ENCODE results near the gene HMGN2.

Gene HMGN2

GRCh38 chr1:26483980-26484379 lies 11.7 kb downstream of the HMGN2 start:
- H3K4me2 ChIP-seq (ENCODE audit: insufficient read depth, low read length) = no peak overlapping the region
- H3K36me3 ChIP-seq (ENCODE audit: insufficient read depth, low read length) = peaks cover 6% of the 10 kb centered on the region; the same call in 1 of the 2 replicates
- H3K79me2 ChIP-seq (ENCODE audit: insufficient read depth, low read length) = no peaks in the 10 kb centered on the region
- no peaks in the 10 kb centered on the region for H3K9me3 ChIP-seq (ENCODE audit: insufficient read depth, low read length, severe bottlenecking)
- H3K9ac ChIP-seq (ENCODE audit: low read depth, low read length) = no peak overlapping the region
- no peak overlapping the region for H3K27ac ChIP-seq (ENCODE audit: low read length)
- DNase-seq (no peak), ATAC-seq (ENCODE audit: insufficient read depth, low read depth) (no peak)
- no peaks in the 10 kb centered on the region for H3K27me3 ChIP-seq (ENCODE audit: insufficient read depth, low read length, poor library complexity)
- no peaks in the 10 kb centered on the region for H3K4me1 ChIP-seq (ENCODE audit: insufficient read depth, low read length)
- H2AFZ ChIP-seq (ENCODE audit: low read depth, low read length) = no peak overlapping the region
- no peaks in the 10 kb centered on the region for H4K20me1 ChIP-seq (ENCODE audit: insufficient read depth, low read length)
- H3K4me3 ChIP-seq (ENCODE audit: low read depth in 1 of 2, low read length in 2 of 2) = no peak overlapping the region
- TF ChIP-seq, protein P1, sequence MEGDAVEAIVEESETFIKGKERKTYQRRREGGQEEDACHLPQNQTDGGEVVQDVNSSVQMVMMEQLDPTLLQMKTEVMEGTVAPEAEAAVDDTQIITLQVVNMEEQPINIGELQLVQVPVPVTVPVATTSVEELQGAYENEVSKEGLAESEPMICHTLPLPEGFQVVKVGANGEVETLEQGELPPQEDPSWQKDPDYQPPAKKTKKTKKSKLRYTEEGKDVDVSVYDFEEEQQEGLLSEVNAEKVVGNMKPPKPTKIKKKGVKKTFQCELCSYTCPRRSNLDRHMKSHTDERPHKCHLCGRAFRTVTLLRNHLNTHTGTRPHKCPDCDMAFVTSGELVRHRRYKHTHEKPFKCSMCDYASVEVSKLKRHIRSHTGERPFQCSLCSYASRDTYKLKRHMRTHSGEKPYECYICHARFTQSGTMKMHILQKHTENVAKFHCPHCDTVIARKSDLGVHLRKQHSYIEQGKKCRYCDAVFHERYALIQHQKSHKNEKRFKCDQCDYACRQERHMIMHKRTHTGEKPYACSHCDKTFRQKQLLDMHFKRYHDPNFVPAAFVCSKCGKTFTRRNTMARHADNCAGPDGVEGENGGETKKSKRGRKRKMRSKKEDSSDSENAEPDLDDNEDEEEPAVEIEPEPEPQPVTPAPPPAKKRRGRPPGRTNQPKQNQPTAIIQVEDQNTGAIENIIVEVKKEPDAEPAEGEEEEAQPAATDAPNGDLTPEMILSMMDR (IDR thresholded peaks at IDR 0.05; ENCODE audit: borderline replicate concordance, extremely low read depth, low read length, poor library complexity, severe bottlenecking) = no peak
- TF ChIP-seq EZH2 (IDR thresholded peaks at IDR 0.05; ENCODE audit: borderline replicate concordance, low read depth, low read length, severe bottlenecking) = no peak

- no peaks in the 10 kb centered on the region for H4K20me1 ChIP-seq (ENCODE audit: insufficient read depth, low read length)
- H3K27me3 ChIP-seq (ENCODE audit: insufficient read depth, low read length, poor library complexity) = no peaks in the 10 kb centered on the region
- DNase-seq = no peak
- no peak overlapping the region for H3K4me3 ChIP-seq (ENCODE audit: low read depth in 1 of 2, low read length in 2 of 2)
- H3K27ac ChIP-seq (ENCODE audit: low read length) = no peak overlapping the region
- no peaks in the 10 kb centered on the region for H3K79me2 ChIP-seq (ENCODE audit: insufficient read depth, low read length)
- H3K9ac ChIP-seq (ENCODE audit: low read depth, low read length) = no peak overlapping the region
- H3K4me1 ChIP-seq (ENCODE audit: insufficient read depth, low read length) = no peaks in the 10 kb centered on the region
- no peak for ATAC-seq (ENCODE audit: insufficient read depth, low read depth)
- TF ChIP-seq EZH2 (IDR thresholded peaks at IDR 0.05; ENCODE audit: borderline replicate concordance, low read depth, low read length, severe bottlenecking) = no peak
- TF ChIP-seq, protein P1 (IDR thresholded peaks at IDR 0.05; ENCODE audit: borderline replicate concordance, extremely low read depth, low read length, poor library complexity, severe bottlenecking) = no peak
- no peaks in the 10 kb centered on the region for H3K36me3 ChIP-seq (ENCODE audit: insufficient read depth, low read length)
- H3K9me3 ChIP-seq (ENCODE audit: insufficient read depth, low read length, severe bottlenecking) = no peaks in the 10 kb centered on the region
- H3K4me2 ChIP-seq (ENCODE audit: insufficient read depth, low read length) = no peak overlapping the region
- no peak overlapping the region for H2AFZ ChIP-seq (ENCODE audit: low read depth, low read length)
These were observed 17.9 kb downstream of the HMGN2 start for GRCh38 chr1:26490155-26490554.

GRCh38 chr1:26493267-26493666 lies 21.0 kb downstream of the HMGN2 start:
- Histone ChIP-seq H3K79me2 (ENCODE audit: insufficient read depth, low read length) (no peaks in the 10 kb centered on the region), H3K4me1 (ENCODE audit: insufficient read depth, low read length) (no peaks in the 10 kb centered on the region), H2AFZ (ENCODE audit: low read depth, low read length) (no peak overlapping the region), H3K9ac (ENCODE audit: low read depth, low read length) (no peak overlapping the region), H3K36me3 (ENCODE audit: insufficient read depth, low read length) (no peaks in the 10 kb centered on the region), H3K4me2 (ENCODE audit: insufficient read depth, low read length) (no peak overlapping the region), H3K4me3 (ENCODE audit: low read depth in 1 of 2, low read length in 2 of 2) (no peak overlapping the region), H3K9me3 (ENCODE audit: insufficient read depth, low read length, severe bottlenecking) (no peaks in the 10 kb centered on the region), H3K27ac (ENCODE audit: low read length) (no peak overlapping the region), H4K20me1 (ENCODE audit: insufficient read depth, low read length) (no peaks in the 10 kb centered on the region), H3K27me3 (ENCODE audit: insufficient read depth, low read length, poor library complexity) (no peaks in the 10 kb centered on the region)
- TF ChIP-seq, protein P1 (IDR thresholded peaks at IDR 0.05; ENCODE audit: borderline replicate concordance, extremely low read depth, low read length, poor library complexity, severe bottlenecking) = no peak
- TF ChIP-seq EZH2 (IDR thresholded peaks at IDR 0.05; ENCODE audit: borderline replicate concordance, low read depth, low read length, severe bottlenecking) = no peak
- ATAC-seq (ENCODE audit: insufficient read depth, low read depth) = no peak
- no peak for DNase-seq

DNA sequence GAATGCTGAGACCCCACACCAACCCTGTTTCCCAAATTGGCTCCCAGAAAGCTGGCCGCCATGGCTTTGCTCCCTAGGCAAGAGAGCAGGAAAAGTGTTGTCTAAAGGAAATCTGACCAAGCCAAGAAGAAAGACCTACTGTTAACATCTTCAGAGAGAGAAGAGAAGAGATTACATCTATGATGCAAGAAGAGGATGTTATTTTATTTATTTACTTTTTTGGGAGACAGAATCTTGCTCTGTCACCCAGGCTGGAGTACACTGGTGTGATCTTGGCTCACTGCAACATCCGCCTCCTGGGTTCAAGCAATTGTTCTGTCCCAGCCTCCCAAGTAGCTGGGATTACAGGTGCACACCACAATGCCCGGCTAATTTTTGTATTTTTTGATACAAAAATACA lies 21.7 kb downstream of the HMGN2 start:
- no peak overlapping the region for H3K9ac ChIP-seq (ENCODE audit: low read depth, low read length)
- no peak overlapping the region for H2AFZ ChIP-seq (ENCODE audit: low read depth, low read length)
- H3K27ac ChIP-seq (ENCODE audit: low read length) = no peak overlapping the region
- H3K79me2 ChIP-seq (ENCODE audit: insufficient read depth, low read length) = no peaks in the 10 kb centered on the region
- H4K20me1 ChIP-seq (ENCODE audit: insufficient read depth, low read length) = no peaks in the 10 kb centered on the region
- H3K27me3 ChIP-seq (ENCODE audit: insufficient read depth, low read length, poor library complexity) = no peaks in the 10 kb centered on the region
- H3K36me3 ChIP-seq (ENCODE audit: insufficient read depth, low read length) = no peaks in the 10 kb centered on the region
- DNase-seq = no peak
- H3K4me2 ChIP-seq (ENCODE audit: insufficient read depth, low read length) = no peak overlapping the region
- ATAC-seq (ENCODE audit: insufficient read depth, low read depth) = no peak
- no peaks in the 10 kb centered on the region for H3K9me3 ChIP-seq (ENCODE audit: insufficient read depth, low read length, severe bottlenecking)
- H3K4me1 ChIP-seq (ENCODE audit: insufficient read depth, low read length) = no peaks in the 10 kb centered on the region
- no peak for TF ChIP-seq EZH2 (IDR thresholded peaks at IDR 0.05; ENCODE audit: borderline replicate concordance, low read depth, low read length, severe bottlenecking)
- TF ChIP-seq, protein P1 (IDR thresholded peaks at IDR 0.05; ENCODE audit: borderline replicate concordance, extremely low read depth, low read length, poor library complexity, severe bottlenecking) = no peak
- no peak overlapping the region for H3K4me3 ChIP-seq (ENCODE audit: low read depth in 1 of 2, low read length in 2 of 2)

Data from DND-41 (cell line).